HEK293 (cell line): ENCODE measurements around the gene MID2.
"Not testable (repeated sequence)": the region's sequence is repeated elsewhere in the genome, so short reads cannot be mapped to it uniquely, and the experiment has no call there.

Experiments used
- CTCF ChIA-PET: fragments of 350-600 bp; formaldehyde crosslinking; extraction: SDS; loops from one replicate; lab custom pipeline; 2021; ENCODE audit warnings: antibody characterized with exemption; lab: Yijun Ruan, JAX
- POLR2A ChIA-PET: fragments of 300-600 bp; formaldehyde crosslinking; extraction: SDS; loops from one replicate; lab custom pipeline; 2020; ENCODE audit warnings: antibody characterized with exemption, inconsistent platforms; lab: Yijun Ruan, JAX
- H3K27ac ChIP-seq: fragments of 200-500 bp; sonication (Bioruptor generic); 2 replicates; pipeline ENCODE4 v1.5.1; 2014; ENCODE audit warnings: low read depth, low read length, control low read depth, inconsistent platforms; ENCODE audit errors: extremely low read depth
- H3K36me3 ChIP-seq, 2 experiments: fragments of 200-500 bp in 1 of 2; sonication (Bioruptor generic) in 1 of 2; 1 replicate in 1 of 2; 2 replicates in 1 of 2; pipeline ENCODE4 v1.5.1; 2014 to 2017; ENCODE audit warnings: inconsistent platforms in 2 of 2, low read length in 2 of 2; ENCODE audit not compliant: control insufficient read depth in 2 of 2, insufficient read depth in 1 of 2
- H3K4me1 ChIP-seq: fragments of 200-500 bp; sonication (Bioruptor generic); 2 replicates; pipeline ENCODE4 v1.5.1; 2014; ENCODE audit warnings: mild to moderate bottlenecking, low read length, inconsistent platforms; ENCODE audit not compliant: control insufficient read depth, insufficient read depth
- H3K4me3 ChIP-seq: 2 replicates; pipeline ENCODE4 v1.5.1; 2011; ENCODE audit warnings: low read depth, mild to moderate bottlenecking, control low read depth, low read length, moderate library complexity
- H3K9me3 ChIP-seq: fragments of 200-500 bp; sonication (Bioruptor generic); 2 replicates; pipeline ENCODE4 v1.5.1; 2014; ENCODE audit warnings: low read depth, low read length, inconsistent platforms; ENCODE audit not compliant: control insufficient read depth, insufficient read depth
- AEBP2 ChIP-seq: fragments of 450-650 bp; formaldehyde crosslinking; IDR thresholded peaks from 2 replicates; pipeline ENCODE4 v1.5.1; 2016; ENCODE audit warnings: missing biosample characterization, missing genetic modification characterization, borderline replicate concordance
- BCL11B ChIP-seq: fragments of 450-650 bp; formaldehyde crosslinking; IDR thresholded peaks from 2 replicates; pipeline ENCODE4 v1.5.1; 2016; ENCODE audit warnings: low read depth, missing biosample characterization, missing genetic modification characterization
- GLIS1 ChIP-seq: fragments of 450-650 bp; formaldehyde crosslinking; IDR thresholded peaks from 2 replicates; pipeline ENCODE4 v1.5.1; 2016; ENCODE audit warnings: missing biosample characterization, missing genetic modification characterization
- GLIS2 ChIP-seq: fragments of 450-650 bp; formaldehyde crosslinking; IDR thresholded peaks from 2 replicates; pipeline ENCODE4 v1.5.1; 2016; ENCODE audit warnings: missing biosample characterization, missing genetic modification characterization
- HOXA7 ChIP-seq: sonication (generic); formaldehyde crosslinking; IDR thresholded peaks from 2 replicates; pipeline ENCODE4 v1.8.1; 2022; ENCODE audit warnings: missing genetic modification reagents, borderline replicate concordance
- KLF16 ChIP-seq: fragments of 450-650 bp; formaldehyde crosslinking; IDR thresholded peaks from 2 replicates; pipeline ENCODE4 v1.5.1; 2017; ENCODE audit warnings: missing biosample characterization, missing genetic modification characterization
- ZBTB26 ChIP-seq: fragments of 450-650 bp; formaldehyde crosslinking; optimal IDR thresholded peaks from 2 replicates; pipeline ENCODE3; 2016; ENCODE audit warnings: missing biosample characterization, mild to moderate bottlenecking, missing genetic modification characterization
- ZIC2 ChIP-seq: fragments of 450-650 bp; formaldehyde crosslinking; IDR thresholded peaks from 2 replicates; pipeline ENCODE4 v1.5.1; 2016; ENCODE audit warnings: missing biosample characterization, missing genetic modification characterization
- ZNF112 ChIP-seq: fragments of 450-650 bp; formaldehyde crosslinking; IDR thresholded peaks from 2 replicates; pipeline ENCODE4 v1.5.0; 2017; ENCODE audit warnings: missing biosample characterization, missing genetic modification characterization
- ZNF132 ChIP-seq: fragments of 450-650 bp; formaldehyde crosslinking; IDR thresholded peaks from 2 replicates; pipeline ENCODE4 v1.5.1; 2017; ENCODE audit warnings: missing biosample characterization, missing genetic modification characterization, borderline replicate concordance
- ZNF18 ChIP-seq: fragments of 450-650 bp; formaldehyde crosslinking; IDR thresholded peaks from 2 replicates; pipeline ENCODE4 v1.5.1; 2016; ENCODE audit warnings: missing biosample characterization, missing genetic modification characterization
- ZNF184 ChIP-seq: fragments of 450-650 bp; IDR thresholded peaks from 2 replicates; pipeline ENCODE4 v1.5.1; 2018; ENCODE audit warnings: missing biosample characterization, mild to moderate bottlenecking, missing genetic modification characterization
- ZNF19 ChIP-seq: fragments of 450-650 bp; formaldehyde crosslinking; IDR thresholded peaks from 2 replicates; pipeline ENCODE4; 2016; ENCODE audit warnings: missing biosample characterization, missing genetic modification characterization, low read depth
- ZNF223 ChIP-seq: fragments of 450-650 bp; formaldehyde crosslinking; IDR thresholded peaks from 2 replicates; pipeline ENCODE4 v1.5.1; 2016; ENCODE audit warnings: missing biosample characterization, missing genetic modification characterization
- ZNF248 ChIP-seq: fragments of 450-650 bp; formaldehyde crosslinking; IDR thresholded peaks from 2 replicates; pipeline ENCODE4 v1.5.1; 2017; ENCODE audit warnings: missing biosample characterization, missing genetic modification characterization
- ZNF292 ChIP-seq: fragments of 450-650 bp; formaldehyde crosslinking; IDR thresholded peaks from 2 replicates; pipeline ENCODE4 v1.5.1; 2016; ENCODE audit warnings: low read depth, missing biosample characterization, missing genetic modification characterization, borderline replicate concordance
- ZNF416 ChIP-seq: fragments of 450-650 bp; formaldehyde crosslinking; IDR thresholded peaks from 2 replicates; pipeline ENCODE4 v1.5.1; 2016; ENCODE audit warnings: missing biosample characterization, missing genetic modification characterization
- ZNF423 ChIP-seq: fragments of 450-650 bp; formaldehyde crosslinking; IDR thresholded peaks from 2 replicates; pipeline ENCODE4 v1.5.1; 2016; ENCODE audit warnings: missing biosample characterization, missing genetic modification characterization
- ZNF48 ChIP-seq: fragments of 450-650 bp; formaldehyde crosslinking; IDR thresholded peaks from 2 replicates; pipeline ENCODE4 v1.5.1; 2016; ENCODE audit warnings: missing biosample characterization, missing genetic modification characterization
- ZNF514 ChIP-seq: fragments of 450-650 bp; formaldehyde crosslinking; IDR thresholded peaks from 2 replicates; pipeline ENCODE4 v1.5.1; 2016; ENCODE audit warnings: missing biosample characterization, missing genetic modification characterization
- ZNF585B ChIP-seq: fragments of 450-650 bp; formaldehyde crosslinking; IDR thresholded peaks from 2 replicates; pipeline ENCODE4 v1.5.1; 2016; ENCODE audit warnings: missing biosample characterization, missing genetic modification characterization
- ZNF623 ChIP-seq: fragments of 450-650 bp; formaldehyde crosslinking; IDR thresholded peaks from 2 replicates; pipeline ENCODE4 v1.5.1; 2016; ENCODE audit warnings: missing biosample characterization, missing genetic modification characterization
- ZNF626 ChIP-seq: fragments of 450-650 bp; sonication (Bioruptor Pico); formaldehyde crosslinking; IDR thresholded peaks from 2 replicates; pipeline ENCODE4 v1.5.1; 2018; ENCODE audit warnings: missing biosample characterization, missing genetic modification characterization, inconsistent platforms
- ZNF654 ChIP-seq: fragments of 450-650 bp; formaldehyde crosslinking; IDR thresholded peaks from 2 replicates; pipeline ENCODE4 v1.5.1; 2016; ENCODE audit warnings: low read depth, missing biosample characterization, missing genetic modification characterization
- ZSCAN23 ChIP-seq: fragments of 450-650 bp; formaldehyde crosslinking; IDR thresholded peaks from 2 replicates; pipeline ENCODE4 v1.5.1; 2016; ENCODE audit warnings: missing biosample characterization, missing genetic modification characterization
- TF ChIP-seq, protein P1 (sequence below): fragments of 450-650 bp; formaldehyde crosslinking; IDR thresholded peaks from 2 replicates; pipeline ENCODE4 v1.5.1; 2016; ENCODE audit warnings: missing biosample characterization, missing genetic modification characterization

The MID2 gene

GRCh38 chrX:107940095-107940494 lies 114.4 kb downstream of the MID2 start:
- Histone ChIP-seq H3K27ac (no peak overlapping the region), H3K36me3 (no peaks in the 10 kb centered on the region), H3K4me1 (peaks cover 2% of the 10 kb centered on the region; the same call in 1 of the 2 replicates), H3K9me3 (no peaks in the 10 kb centered on the region), H3K4me3 (no peak overlapping the region)
- POLR2A ChIA-PET = no interaction called here
- CTCF ChIA-PET = interaction anchor here (0.5 kb wide), 1 partner anchor 221 kb away, joined by 3 read pairs; no protein-coding TSS in a partner anchor
- no peak for TF ChIP-seq ZNF626 (tag by site-specific recombination)
- no peak for TF ChIP-seq ZNF248
- TF ChIP-seq ZBTB26 = no peak
- no peak for TF ChIP-seq ZNF416 (tag by site-specific recombination)
- TF ChIP-seq GLIS1 = no peak
- no peak for TF ChIP-seq ZNF585B (tag by site-specific recombination)
- TF ChIP-seq ZIC2 = no peak
- TF ChIP-seq ZNF132 (tag by site-specific recombination) = no peak
- no peak for TF ChIP-seq ZNF292 (tag by site-specific recombination)
- no peak for TF ChIP-seq ZNF514 (tag by site-specific recombination)
- TF ChIP-seq ZSCAN23 (tag by site-specific recombination) = no peak
- TF ChIP-seq ZNF623 (tag by site-specific recombination) = no peak
- TF ChIP-seq AEBP2 = no peak
- TF ChIP-seq ZNF654 (tag by site-specific recombination) = no peak
- TF ChIP-seq ZNF48 (tag by site-specific recombination) = no peak
- no peak for TF ChIP-seq ZNF223 (tag by site-specific recombination)
- TF ChIP-seq, all 188 proteins: peak for 0

DNA sequence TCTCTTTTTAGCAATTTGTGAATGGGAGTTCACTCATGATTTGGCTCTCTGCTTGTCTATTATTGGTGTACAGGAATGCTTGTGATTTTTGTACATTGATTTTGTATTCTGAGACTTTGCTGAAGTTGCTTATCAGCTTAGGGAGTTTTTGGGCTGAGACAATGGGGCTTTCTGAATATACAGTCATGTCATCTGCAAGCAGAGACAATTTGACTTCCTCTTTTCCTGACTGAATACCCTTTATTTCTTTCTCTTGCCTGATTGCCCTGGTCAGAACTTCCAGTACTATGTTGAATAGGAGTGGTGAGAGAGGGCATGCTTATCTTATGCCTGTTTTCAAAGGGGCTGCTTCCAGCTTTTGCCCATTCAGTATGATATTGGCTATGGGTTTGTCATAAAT lies 129.7 kb downstream of the MID2 start:
- H3K4me1 ChIP-seq, H3K36me3 ChIP-seq: not testable (repeated sequence)
- POLR2A ChIA-PET = interaction anchor here (0.6 kb wide), 1 partner anchor 469 kb away, joined by 3 read pairs; no protein-coding TSS in a partner anchor

DNA sequence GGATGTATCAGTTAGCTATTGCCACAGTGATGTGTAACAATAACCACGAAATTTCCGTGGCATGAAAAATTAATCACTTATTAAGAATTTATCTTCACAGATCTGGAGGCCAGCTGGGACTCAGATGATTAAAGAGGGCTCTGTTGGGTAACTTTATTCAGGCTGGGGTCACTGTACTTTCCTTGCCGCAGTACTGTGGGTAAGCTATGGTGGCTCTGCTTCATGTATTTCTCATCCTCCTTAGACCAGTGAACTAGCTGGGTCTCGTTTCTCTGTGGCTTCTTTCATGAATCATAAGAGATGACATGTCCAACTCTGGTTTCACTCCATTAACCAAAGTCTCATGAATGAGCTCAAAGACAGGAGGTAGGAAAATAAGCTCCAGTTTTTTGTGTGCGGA lies 143.0 kb downstream of the MID2 start:
- POLR2A ChIA-PET = no interaction called here
- CTCF ChIA-PET = interaction anchor here (0.6 to 1.3 kb wide), 2 partner anchors 10 to 387 kb away, joined by 3 to 6 read pairs; no protein-coding TSS in a partner anchor
- no peaks in the 10 kb centered on the region for H3K9me3 ChIP-seq
- H3K36me3 ChIP-seq = no peaks in the 10 kb centered on the region
- no peak overlapping the region for H3K27ac ChIP-seq
- TF ChIP-seq BCL11B = no peak
- TF ChIP-seq ZNF112 (tag by site-specific recombination) = no peak
- no peak for TF ChIP-seq ZNF19 (tag by site-specific recombination)
- no peak for TF ChIP-seq ZNF423
- TF ChIP-seq ZNF132 (tag by site-specific recombination) = no peak
- no peak for TF ChIP-seq ZNF184 (tag by site-specific recombination)
- no peak for TF ChIP-seq HOXA7 (CRISPR knock-in tag)
- TF ChIP-seq, protein P1, sequence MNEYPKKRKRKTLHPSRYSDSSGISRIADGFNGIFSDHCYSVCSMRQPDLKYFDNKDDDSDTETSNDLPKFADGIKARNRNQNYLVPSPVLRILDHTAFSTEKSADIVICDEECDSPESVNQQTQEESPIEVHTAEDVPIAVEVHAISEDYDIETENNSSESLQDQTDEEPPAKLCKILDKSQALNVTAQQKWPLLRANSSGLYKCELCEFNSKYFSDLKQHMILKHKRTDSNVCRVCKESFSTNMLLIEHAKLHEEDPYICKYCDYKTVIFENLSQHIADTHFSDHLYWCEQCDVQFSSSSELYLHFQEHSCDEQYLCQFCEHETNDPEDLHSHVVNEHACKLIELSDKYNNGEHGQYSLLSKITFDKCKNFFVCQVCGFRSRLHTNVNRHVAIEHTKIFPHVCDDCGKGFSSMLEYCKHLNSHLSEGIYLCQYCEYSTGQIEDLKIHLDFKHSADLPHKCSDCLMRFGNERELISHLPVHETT = no peak
- no peak for TF ChIP-seq ZNF18
- no peak for TF ChIP-seq KLF16 (tag by site-specific recombination)
- TF ChIP-seq GLIS2 (tag by site-specific recombination) = no peak
- no peak overlapping the region for H3K4me3 ChIP-seq
- H3K4me1 ChIP-seq = no peaks in the 10 kb centered on the region

More for the DNA sequence above, 129.7 kb downstream of the MID2 start:
- H3K27ac ChIP-seq, H3K9me3 ChIP-seq, H3K4me3 ChIP-seq, CTCF ChIA-PET: not testable (repeated sequence)
